Endodermal cell (in vitro differentiated cells): Measurements from ENCODE around the gene C9orf43. TPM values are rescaled to one million over a fixed set of nuclear protein-coding genes. Genes with fewer than 3 reads are reported as not detected.
A peak's percentile ranks its signal among the peaks of the same experiment; 100 is the strongest.

ENCODE experiments used
- DNase-seq: peaks from one replicate; pipeline ENCODE4 v3.0.0-alpha.2; 2017
- H3K27ac ChIP-seq: 2 replicates; pipeline ENCODE4 v1.5.1; 2013; ENCODE audit warnings: mild to moderate bottlenecking, low read depth, low read length, moderate library complexity
- H3K27me3 ChIP-seq: 2 replicates; pipeline ENCODE4 v1.6.1; 2013; ENCODE audit warnings: mild to moderate bottlenecking, low read length, moderate library complexity; ENCODE audit not compliant: insufficient read depth, control insufficient read depth, poor library complexity, severe bottlenecking
- H3K36me3 ChIP-seq: 2 replicates; pipeline ENCODE4 v1.7.0; 2013; ENCODE audit warnings: mild to moderate bottlenecking, low read length, moderate library complexity; ENCODE audit not compliant: control insufficient read depth, insufficient read depth
- H3K4me1 ChIP-seq: one replicate; pipeline ENCODE4 v1.7.0; 2013; ENCODE audit warnings: low read length; ENCODE audit not compliant: control insufficient read depth, insufficient read depth
- H3K4me3 ChIP-seq: 2 replicates; pipeline ENCODE4 v1.5.1; 2013; ENCODE audit warnings: mild to moderate bottlenecking, low read length, moderate library complexity
- H3K9ac ChIP-seq: 2 replicates; pipeline ENCODE4 v1.6.1; 2013; ENCODE audit warnings: mild to moderate bottlenecking, low read length, moderate library complexity; ENCODE audit not compliant: poor library complexity, severe bottlenecking; ENCODE audit errors: extremely low read depth
- H3K9me3 ChIP-seq: 2 replicates; pipeline ENCODE4 v1.6.1; 2013; ENCODE audit warnings: mild to moderate bottlenecking, low read length, moderate library complexity; ENCODE audit not compliant: control insufficient read depth
- H3K27ac Mint-ChIP-seq: 2 replicates; pipeline ENCODE4 v1.8.0; 2020; ENCODE audit warnings: mixed read lengths
- H3K27me3 Mint-ChIP-seq: 2 replicates; pipeline ENCODE4 v1.8.0; 2021; ENCODE audit warnings: mild to moderate bottlenecking, mixed read lengths; ENCODE audit not compliant: insufficient read depth
- H3K36me3 Mint-ChIP-seq: 2 replicates; pipeline ENCODE4 v1.8.0; 2020; ENCODE audit warnings: low read depth, mixed read lengths
- H3K4me1 Mint-ChIP-seq: 2 replicates; pipeline ENCODE4 v1.8.0; 2020; ENCODE audit warnings: mixed read lengths
- H3K4me3 Mint-ChIP-seq: 2 replicates; pipeline ENCODE4 v1.8.0; 2020; ENCODE audit warnings: mild to moderate bottlenecking, moderate library complexity, mixed read lengths
- H3K9me3 Mint-ChIP-seq: 2 replicates; pipeline ENCODE4 v1.8.0; 2020; ENCODE audit warnings: mild to moderate bottlenecking, mixed read lengths
- WGBS, 2 experiments: methylation state at CpG; one replicate each; pipeline versions ENCODE4 v1.1.5 to v1.1.7; 2013; ENCODE audit warnings: missing lambda C conversion rate in 2 of 2, mixed read lengths in 1 of 2; ENCODE audit not compliant: insufficient coverage in 1 of 2, insufficient read length in 1 of 2; 5-methylcytosine and 5-hydroxymethylcytosine counted together
- total RNA-seq, 2 donors: library from RNA; stranded (reverse); fragmentation: NEBNext Ultra II Directional in 1 of 2; extraction: Animal tissue kit (Norgen Biotek cat#: 25700) in 1 of 2; gene quantifications; 2 replicates in 1 of 2; 3 replicates in 1 of 2; pipeline ENCODE4 v1.2.1, GENCODE V29; 2021
- TF ChIP-seq, protein P1 (sequence below): fragments of 200-600 bp; sonication (generic); conservative IDR thresholded peaks from 2 replicates; pipeline ENCODE4 v1.5.0; 2021; ENCODE audit warnings: antibody characterized with exemption, mild to moderate bottlenecking

The C9orf43 gene
- total RNA-seq, 2 donors from 2014 or later = 0.40 to 1.1 TPM

DNA sequence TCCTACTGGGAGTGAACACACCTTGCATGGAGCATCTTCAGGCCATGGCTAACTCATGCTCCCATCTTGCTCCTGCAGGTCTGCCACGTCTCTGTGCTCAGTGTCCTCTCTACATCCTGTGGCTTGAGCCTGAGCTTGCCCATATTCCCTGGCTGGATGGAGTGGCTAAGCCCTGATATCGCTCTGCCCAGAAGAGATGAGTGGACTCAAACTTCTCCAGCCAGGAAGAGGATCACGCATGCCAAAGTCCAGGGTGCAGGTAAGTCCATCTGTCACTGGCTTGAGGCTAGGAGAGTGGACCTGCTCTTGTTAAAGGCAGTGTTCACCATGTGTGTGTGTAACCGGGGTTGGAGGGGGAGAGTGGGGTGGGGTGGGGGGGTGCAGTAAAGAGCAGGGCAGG lies 51.4 kb downstream of the C9orf43 start:
- 94 to 96% methylated on average over 3 to 4 of the region's 4 CpGs for WGBS, 2 experiments

DNA sequence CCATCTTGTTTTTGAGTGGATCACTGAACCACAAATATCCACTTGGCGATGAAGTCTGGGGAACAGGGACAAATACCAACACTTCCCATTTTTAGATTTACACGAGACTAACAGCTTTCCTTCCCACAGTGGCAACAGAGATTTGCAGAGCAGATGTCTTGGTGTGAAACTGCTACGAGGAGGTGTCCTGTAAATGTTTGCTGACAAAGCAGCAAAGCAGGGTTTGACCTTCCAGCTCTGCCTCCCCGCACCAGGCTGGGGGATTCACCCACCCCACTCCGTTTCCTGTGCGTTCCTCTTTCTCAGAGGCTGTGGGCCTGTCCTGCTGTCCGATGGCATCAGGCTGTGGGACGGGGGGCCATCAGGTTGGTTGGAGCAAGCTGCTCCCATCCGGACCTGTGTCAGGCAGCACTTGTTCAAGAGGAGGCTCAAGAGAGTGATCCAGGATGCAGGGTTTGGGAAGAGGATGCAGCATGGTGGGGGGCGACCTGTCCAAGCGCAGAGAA lies 52.3 kb downstream of the C9orf43 start:
- peaks cover 45% of the 10 kb centered on the region for H3K27me3 Mint-ChIP-seq
- H3K4me1 Mint-ChIP-seq = peaks cover 10% of the 10 kb centered on the region
- Histone ChIP-seq H3K36me3 (no peaks in the 10 kb centered on the region), H3K27me3 (peaks cover 39% of the 10 kb centered on the region), H3K4me1 (peaks cover 4% of the 10 kb centered on the region), H3K9me3 (no peaks in the 10 kb centered on the region), H3K4me3 (no peak overlapping the region), H3K9ac (no peak overlapping the region), H3K27ac (no peak overlapping the region)
- H3K4me3 Mint-ChIP-seq = peak overlapping the region; percentile 57
- no peak for DNase-seq
- TF ChIP-seq, protein P1, sequence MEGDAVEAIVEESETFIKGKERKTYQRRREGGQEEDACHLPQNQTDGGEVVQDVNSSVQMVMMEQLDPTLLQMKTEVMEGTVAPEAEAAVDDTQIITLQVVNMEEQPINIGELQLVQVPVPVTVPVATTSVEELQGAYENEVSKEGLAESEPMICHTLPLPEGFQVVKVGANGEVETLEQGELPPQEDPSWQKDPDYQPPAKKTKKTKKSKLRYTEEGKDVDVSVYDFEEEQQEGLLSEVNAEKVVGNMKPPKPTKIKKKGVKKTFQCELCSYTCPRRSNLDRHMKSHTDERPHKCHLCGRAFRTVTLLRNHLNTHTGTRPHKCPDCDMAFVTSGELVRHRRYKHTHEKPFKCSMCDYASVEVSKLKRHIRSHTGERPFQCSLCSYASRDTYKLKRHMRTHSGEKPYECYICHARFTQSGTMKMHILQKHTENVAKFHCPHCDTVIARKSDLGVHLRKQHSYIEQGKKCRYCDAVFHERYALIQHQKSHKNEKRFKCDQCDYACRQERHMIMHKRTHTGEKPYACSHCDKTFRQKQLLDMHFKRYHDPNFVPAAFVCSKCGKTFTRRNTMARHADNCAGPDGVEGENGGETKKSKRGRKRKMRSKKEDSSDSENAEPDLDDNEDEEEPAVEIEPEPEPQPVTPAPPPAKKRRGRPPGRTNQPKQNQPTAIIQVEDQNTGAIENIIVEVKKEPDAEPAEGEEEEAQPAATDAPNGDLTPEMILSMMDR = no peak
- WGBS, 2 experiments = 84 to 94% methylated on average over 5 to 11 of the region's 11 CpGs
- no peaks in the 10 kb centered on the region for H3K9me3 Mint-ChIP-seq
- H3K27ac Mint-ChIP-seq = no peak overlapping the region
- H3K36me3 Mint-ChIP-seq = no peaks in the 10 kb centered on the region

More for the DNA sequence above, 51.4 kb downstream of the C9orf43 start:
- H3K36me3 Mint-ChIP-seq = no peaks in the 10 kb centered on the region
- peaks cover 39% of the 10 kb centered on the region for H3K27me3 ChIP-seq
- TF ChIP-seq, protein P1 = no peak
- H3K27ac ChIP-seq = no peak overlapping the region
- H3K4me1 ChIP-seq = peaks cover 4% of the 10 kb centered on the region
- H3K27ac Mint-ChIP-seq = no peak overlapping the region
- H3K9me3 Mint-ChIP-seq = no peaks in the 10 kb centered on the region
- no peak overlapping the region for H3K4me3 ChIP-seq
- DNase-seq = no peak
- H3K4me1 Mint-ChIP-seq = peaks cover 10% of the 10 kb centered on the region
- H3K9ac ChIP-seq = no peak overlapping the region
- H3K4me3 Mint-ChIP-seq = no peak overlapping the region
- H3K27me3 Mint-ChIP-seq = peaks cover 45% of the 10 kb centered on the region
- no peaks in the 10 kb centered on the region for H3K9me3 ChIP-seq
- no peaks in the 10 kb centered on the region for H3K36me3 ChIP-seq

DNA sequence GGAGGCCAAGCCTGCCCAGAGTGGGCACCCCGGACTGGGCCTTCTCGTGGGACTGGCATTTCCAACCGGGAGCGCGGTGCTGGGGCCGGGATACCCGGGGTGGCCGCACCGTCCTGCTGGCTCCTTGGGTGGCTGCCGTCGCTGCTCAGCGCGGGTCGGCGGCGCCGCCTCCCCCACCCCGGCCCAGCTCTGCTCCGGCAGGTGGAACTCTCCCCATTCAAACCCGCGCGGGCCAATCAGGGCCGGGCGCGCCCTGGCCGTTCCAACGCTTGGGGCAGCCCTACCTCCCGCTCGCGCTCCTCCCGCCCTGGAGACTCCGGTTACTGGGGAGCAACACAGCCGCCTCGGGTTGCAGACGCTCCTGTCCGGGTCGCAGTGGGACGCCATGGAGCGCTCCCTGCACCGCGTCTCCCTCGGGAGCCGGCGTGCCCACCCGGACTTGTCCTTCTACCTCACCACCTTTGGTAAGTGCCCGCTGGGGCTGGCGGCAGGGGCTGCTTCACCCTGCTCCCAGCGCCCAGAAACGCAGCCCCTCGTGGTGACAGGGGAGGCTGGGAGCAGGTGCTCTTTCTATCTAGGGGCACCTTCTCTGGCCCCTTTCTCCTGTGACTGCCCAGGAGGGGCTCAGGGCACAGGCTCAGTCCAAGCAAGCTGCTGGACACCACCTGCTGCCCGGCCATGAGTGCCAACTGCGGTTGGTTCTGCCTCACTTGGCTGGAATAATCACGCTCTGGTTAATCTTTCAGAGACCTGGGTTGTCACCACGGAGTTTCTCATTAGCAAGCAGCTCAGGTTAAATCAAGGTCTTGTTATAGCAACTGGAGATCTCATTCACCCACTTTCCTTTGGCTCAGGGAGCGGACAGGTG lies 53.1 kb downstream of the C9orf43 start, which contains the start of gene RGS3:
Gene RGS3 (plus strand): TSS at position 310 of the 868 bp plus-strand sequence. CDS start 76 bp downstream, at position 386.
- peaks cover 4% of the 10 kb centered on the region for H3K4me1 ChIP-seq
- peaks cover 45% of the 10 kb centered on the region for H3K27me3 Mint-ChIP-seq
- 11 to 16% methylated on average over 16 to 55 of the region's 55 CpGs for WGBS, 2 experiments
- no peaks in the 10 kb centered on the region for H3K9me3 ChIP-seq
- peaks cover 39% of the 10 kb centered on the region for H3K27me3 ChIP-seq
- TF ChIP-seq, protein P1 = no peak
- peak within 1 kb of the TSS; percentile 57 for H3K4me3 Mint-ChIP-seq
- no peaks in the 10 kb centered on the region for H3K36me3 ChIP-seq
- no peaks in the 10 kb centered on the region for H3K36me3 Mint-ChIP-seq
- H3K9ac ChIP-seq = peak within 1 kb of the TSS; percentile 18
- no peak within 1 kb of the TSS for H3K27ac Mint-ChIP-seq
- peak within 1 kb of the TSS; percentile 76 for H3K4me3 ChIP-seq
- DNase-seq = peak; percentile 94
- peaks cover 10% of the 10 kb centered on the region for H3K4me1 Mint-ChIP-seq
- no peak within 1 kb of the TSS for H3K27ac ChIP-seq
- H3K9me3 Mint-ChIP-seq = no peaks in the 10 kb centered on the region
